ENCODE data around the gene CDHR1.
"Not testable (repeated sequence)": the region's sequence is repeated elsewhere in the genome, so short reads cannot be mapped to it uniquely, and the experiment has no call there.

The CDHR1 gene

DNA sequence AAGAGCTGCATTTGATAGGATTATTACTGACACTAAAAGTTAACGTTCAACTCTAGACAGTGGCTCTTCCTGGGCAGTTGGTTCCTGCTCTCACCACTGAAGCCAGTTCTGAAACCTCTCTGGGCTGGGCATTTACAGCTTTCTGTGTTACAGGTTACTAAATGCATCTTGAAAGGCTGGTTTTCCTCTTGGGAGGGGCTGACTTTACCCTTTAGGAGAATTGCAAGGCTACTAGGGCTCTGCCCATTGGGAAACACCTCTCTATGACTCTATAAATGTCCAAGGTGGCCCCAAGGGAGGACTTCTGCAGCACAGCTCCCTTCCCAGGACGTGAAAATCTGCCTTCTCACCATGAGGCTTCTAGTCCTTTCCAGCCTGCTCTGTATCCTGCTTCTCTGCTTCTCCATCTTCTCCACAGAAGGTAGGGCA is 20.8 kb upstream of the CDHR1 start, which contains the start of gene GPR15LG:
GPR15LG (plus strand) TSS at position 301 of the 429 bp plus-strand sequence; CDS start at position 352, 51 bp downstream.
- DNase-seq (ENCODE audit: low read depth, low spot score), result no peak

GRCh38 chr10:84175436-84175835 is 18.9 kb upstream of the CDHR1 start:
- no peak for DNase-seq (ENCODE audit: low read depth, low spot score)

- DNase-seq (ENCODE audit: low read depth, low spot score), result no peak
Measured at GRCh38 chr10:84176351-84176750, 18.0 kb upstream of the CDHR1 start.

DNA sequence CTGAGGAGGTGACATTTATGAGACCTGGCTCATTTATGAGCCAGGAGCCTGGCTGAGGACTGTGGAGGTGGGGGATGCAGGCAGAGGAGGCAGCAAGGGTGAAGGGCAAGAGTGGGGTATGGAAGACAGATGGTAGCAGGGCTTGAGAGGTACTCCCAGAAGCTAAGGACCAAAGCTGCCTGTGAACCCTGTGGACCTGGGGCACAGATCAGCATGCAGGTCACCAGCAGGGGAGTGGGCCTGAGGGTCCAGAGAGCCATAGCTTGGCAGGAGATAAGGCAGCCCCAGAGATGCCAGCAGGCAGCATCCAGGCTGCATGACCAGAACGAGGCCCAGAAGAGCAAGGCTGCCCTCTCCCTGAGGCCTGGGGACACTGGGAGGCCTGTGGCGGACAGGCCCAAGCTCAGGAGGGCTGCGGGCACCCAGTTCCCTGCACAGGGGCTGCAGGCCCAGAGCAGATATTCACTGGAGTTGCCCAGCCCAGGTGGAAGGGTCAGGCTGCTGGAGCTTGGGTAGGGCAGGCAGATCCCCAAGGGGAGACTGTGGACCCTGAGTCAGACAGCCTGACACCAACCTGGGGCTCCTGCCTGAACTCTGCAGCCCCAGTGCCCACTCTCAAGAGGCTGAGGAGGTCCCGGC is 17.4 kb upstream of the CDHR1 start:
- DNase-seq (ENCODE audit: low read depth, low spot score), result no peak

DNA sequence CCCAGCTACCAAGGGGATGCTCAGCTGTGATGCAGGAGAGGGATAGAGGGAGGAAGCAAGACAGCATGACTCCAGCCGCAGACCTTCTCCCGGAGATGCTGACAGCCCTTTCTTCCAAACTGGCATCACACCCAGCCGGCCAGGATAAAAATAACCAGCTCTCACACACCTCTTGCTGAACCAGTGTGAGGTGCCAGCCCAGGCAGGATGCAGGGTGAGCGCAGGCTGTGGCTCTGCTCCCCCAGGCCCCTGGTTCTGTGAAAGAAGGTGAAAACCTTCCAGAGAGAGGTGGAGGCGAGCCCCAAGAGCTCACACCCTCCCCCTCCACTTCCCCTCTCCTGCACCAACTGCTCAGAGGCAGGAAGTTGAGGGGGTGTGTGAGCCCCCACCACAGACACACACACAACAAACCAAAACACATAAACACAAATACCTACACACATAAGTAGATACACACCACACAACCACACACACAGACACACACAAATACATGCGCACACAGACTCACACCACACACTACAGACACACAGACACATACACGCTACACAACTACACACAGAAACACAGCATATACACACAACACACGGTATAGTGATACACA is 16.7 kb upstream of the CDHR1 start:
- DNase-seq (ENCODE audit: low read depth, low spot score), result no peak

DNA sequence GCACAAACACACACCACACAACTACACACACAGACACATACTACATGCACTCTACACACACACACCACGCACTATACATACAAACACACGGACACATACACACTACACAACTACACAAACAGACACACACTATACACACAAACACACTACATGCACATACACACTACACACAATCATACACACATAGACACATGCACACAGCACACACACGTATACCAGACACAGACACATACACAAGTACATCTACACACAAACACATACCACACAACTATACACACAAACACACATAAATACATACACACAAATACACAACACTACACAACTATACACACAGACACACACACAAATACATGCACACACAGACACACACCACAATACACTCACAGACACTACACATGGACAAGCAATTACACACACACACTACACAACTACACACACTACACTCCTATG is 16.2 kb upstream of the CDHR1 start:
- DNase-seq (ENCODE audit: low read depth, low spot score), result no peak

DNA sequence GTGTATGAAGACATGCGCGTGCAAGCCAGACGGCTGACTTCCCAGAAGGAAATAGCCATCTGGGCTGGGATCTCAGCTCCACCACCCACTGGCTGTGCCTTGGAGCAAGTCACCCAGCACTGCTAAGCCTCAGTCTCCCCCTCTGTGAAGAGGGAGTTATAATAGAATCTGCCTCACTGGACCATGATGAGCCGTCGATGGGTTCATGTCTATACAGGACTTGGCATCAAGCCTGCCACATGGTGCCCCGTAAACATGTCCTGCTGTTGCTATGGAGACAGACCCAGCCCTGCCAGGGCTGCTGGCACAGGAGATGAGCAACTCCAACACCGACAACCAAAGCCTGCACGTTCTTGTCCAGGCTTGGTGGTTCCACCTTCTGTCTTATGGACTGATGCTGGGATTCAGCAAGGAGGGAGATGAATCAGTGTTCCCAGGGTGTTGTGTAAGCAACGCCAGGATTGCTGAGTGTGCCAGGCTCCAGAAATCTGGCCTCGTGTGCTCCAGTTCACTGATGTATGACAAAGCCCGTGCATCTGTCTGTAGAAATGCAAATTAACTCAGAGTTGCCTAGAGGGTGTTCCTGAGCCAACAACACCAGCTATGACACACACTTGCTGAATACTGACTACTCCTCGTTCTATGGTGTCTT is 15.2 kb upstream of the CDHR1 start:
- DNase-seq (ENCODE audit: low read depth, low spot score), result no peak

GRCh38 chr10:84180386-84180785 is 14.0 kb upstream of the CDHR1 start:
- DNase-seq (ENCODE audit: low read depth, low spot score), result not testable (repeated sequence)

DNA sequence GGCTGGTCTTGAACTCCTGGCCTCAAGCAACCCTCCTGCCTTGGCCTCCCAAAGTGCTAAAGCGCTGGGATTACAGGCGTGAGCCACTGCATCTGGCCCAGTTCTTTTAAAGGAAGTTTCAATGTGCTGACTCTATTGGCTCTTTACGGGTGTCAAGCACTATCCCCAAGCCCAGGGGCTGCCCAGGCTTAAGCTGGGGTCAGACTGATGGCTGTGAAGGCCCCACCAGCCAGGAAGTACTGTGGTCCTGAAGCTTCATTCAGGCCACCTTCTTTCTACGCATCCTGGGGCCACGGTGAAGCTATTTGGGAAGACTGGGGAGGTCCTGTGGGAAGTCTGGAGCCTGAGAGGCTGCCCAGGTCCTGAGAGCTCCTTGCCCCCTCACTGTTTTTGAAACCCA is 12.7 kb upstream of the CDHR1 start:
- no peak for DNase-seq (ENCODE audit: low read depth, low spot score)

DNA sequence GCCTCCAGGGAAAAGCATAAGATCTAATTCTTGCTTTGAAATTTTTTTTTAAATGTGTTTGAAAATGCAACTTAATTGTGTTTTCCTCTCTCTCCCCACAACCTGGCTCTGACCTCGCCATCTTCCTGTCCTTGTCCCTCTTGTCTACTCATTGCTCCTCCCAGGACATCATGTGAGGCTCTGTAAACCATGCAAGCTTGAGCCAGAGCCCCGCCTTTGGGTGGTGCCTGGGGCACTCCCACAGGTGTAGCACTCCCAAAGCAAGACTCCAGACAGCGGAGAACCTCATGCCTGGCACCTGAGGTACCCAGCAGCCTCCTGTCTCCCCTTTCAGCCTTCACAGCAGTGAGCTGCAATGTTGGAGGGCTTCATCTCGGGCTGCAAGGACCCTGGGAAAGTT is 9.8 kb upstream of the CDHR1 start:
- no peak for DNase-seq (ENCODE audit: low read depth, low spot score)

GRCh38 chr10:84185526-84186175 is 8.7 kb upstream of the CDHR1 start:
- no peak for DNase-seq (ENCODE audit: low read depth, low spot score)

- no peak for DNase-seq (ENCODE audit: low read depth, low spot score)
Measured at GRCh38 chr10:84188815-84189214, 5.5 kb upstream of the CDHR1 start.

GRCh38 chr10:84190621-84191020 is 3.7 kb upstream of the CDHR1 start:
- DNase-seq (ENCODE audit: low read depth, low spot score), result no peak

GRCh38 chr10:84191106-84191505 is 3.2 kb upstream of the CDHR1 start:
- no peak for DNase-seq (ENCODE audit: low read depth, low spot score)

- no peak for DNase-seq (ENCODE audit: low read depth, low spot score)
Measured at GRCh38 chr10:84193327-84193726, 1.0 kb upstream of the CDHR1 start.

DNA sequence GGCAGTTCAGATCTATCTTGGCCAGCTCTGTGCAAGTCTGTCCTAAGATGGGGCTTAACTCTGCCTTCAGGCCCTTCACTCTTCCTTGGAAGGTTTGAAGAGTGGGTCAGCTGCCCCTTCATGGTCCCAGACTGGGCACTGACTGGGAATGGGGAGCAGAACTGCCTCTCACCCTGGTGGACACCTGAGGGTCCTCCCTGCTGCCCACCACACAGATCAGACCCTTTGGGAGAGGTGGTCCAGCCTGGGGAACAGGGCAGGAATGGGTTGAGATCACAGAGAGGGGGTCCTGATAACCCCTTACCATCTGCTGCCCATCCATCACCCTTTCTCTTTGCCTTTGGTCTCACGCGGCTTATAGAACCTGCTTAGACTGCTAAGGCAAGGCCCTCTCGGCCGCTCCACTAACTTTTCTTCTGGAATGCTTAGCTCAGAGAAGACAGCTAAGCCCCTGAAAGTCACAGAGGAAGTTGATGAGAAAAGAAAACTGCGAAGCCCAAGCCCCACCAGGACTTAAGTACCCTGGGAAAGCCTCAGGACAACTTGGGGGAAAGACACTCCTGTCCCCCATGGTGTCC is 402 bp upstream of the CDHR1 start:
- DNase-seq (ENCODE audit: low read depth, low spot score), result no peak

GRCh38 chr10:84195044-84195830 is 900 bp downstream of the CDHR1 start:
- no peak for DNase-seq (ENCODE audit: low read depth, low spot score)

DNA sequence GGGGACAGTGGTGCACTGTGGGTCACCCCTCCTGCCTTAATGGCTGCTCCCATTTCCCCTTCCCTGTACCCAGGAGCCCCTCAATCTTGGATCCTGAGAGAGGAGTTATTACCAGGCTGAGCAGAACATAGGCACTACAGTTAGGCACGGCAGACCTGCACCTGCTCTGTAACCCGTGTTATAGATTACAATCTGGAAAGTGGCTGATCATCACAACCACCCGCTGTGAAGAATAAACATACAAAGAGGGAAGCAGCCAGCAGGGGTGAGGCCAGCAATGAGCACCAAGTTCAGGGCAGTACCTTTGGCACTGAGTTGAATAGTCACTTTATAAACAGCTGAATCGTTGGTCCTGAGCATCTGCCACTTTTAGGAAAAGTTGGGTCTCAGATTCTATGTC is 1.7 kb downstream of the CDHR1 start:
- no peak for DNase-seq (ENCODE audit: low read depth, low spot score)

DNA sequence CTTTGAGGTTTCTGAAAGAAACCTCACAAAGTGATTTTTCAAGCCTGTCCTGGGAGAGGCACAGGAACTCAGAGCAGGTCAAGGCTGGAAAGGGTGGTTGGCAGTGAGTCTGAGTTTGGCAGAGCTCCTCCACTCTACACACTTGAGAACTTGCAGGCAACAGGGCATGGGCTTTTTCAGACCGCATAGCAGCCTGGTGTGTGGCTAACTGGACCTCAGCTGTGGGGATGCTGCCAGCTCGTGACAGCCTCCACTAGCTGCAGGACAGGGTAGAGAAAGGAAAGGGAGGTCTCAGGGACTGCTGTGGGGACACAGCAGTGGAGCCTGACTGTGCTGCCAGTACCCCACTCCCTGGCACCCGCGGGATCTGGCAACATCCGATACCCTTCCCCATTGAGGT is 2.6 kb downstream of the CDHR1 start:
- DNase-seq (ENCODE audit: low read depth, low spot score), result no peak

DNA sequence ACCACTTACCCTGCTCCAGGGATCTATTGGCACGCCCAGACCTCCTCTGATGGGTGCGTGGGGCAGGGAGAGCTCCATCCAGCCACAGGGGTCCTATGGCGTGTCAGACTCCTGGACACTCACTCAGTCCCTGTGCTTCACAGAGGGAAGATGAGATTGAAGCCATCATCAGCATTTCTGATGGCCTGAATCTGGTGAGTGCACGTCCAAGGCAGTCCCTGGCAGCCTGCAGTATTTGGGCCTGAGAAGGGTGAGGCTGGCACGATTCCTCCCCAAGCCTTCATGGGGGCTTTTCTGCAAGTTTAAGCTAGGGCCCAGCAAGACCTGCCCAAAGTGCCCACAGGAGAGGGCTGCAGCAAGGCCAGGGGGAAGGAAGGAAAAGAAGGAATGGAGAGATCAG is 3.3 kb downstream of the CDHR1 start:
- DNase-seq (ENCODE audit: low read depth, low spot score), result no peak

- no peak for DNase-seq (ENCODE audit: low read depth, low spot score)
Measured at GRCh38 chr10:84198206-84198915, 4.0 kb downstream of the CDHR1 start.

Measured in brain pericyte (primary cell).